NCI-H2081 treated with DMSO at 0.1 percent for 48 hours (cell line): ENCODE data around the gene HYAL1.

Source experiments
- DNase-seq: peaks from one replicate; lab custom pipeline; 2025; lab: John Stamatoyannopoulos, UW

Gene HYAL1

GRCh38 chr3:50334339-50335075, 31.1 kb upstream of the HYAL1 start:
- DNase-seq, result no peak

- DNase-seq, result no peak
Measured at GRCh38 chr3:50333744-50334328, 30.5 kb upstream of the HYAL1 start.

DNA sequence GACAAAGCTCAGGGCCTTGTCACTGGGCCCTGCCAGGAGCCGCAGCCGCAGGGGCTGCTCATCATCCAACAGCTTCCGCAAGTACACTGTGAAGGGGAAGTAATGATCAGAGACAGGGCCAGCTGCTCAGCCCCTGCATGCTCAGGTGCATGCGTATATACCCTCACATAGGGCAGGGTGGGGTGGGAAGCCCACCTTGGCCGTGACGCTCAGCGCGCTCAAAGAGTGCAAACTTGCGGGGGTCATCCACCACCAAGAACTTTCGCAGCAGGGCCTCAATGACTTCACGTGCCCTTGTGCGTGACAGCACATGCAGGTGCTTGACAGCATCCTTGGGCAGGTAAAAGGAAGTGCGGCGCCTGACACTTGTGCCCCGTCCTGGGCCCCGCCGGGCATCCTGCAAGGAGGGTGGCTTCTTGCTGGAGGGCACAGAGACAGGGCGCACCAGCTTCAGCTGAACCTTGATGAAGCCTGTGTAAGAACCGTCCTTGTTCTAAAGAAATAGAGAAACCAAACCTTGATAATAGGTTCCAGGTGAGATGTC, 28.1 kb upstream of the HYAL1 start:
- DNase-seq, result no peak

GRCh38 chr3:50330330-50330729, 27.0 kb upstream of the HYAL1 start:
- no peak for DNase-seq

GRCh38 chr3:50327943-50328691, 24.7 kb upstream of the HYAL1 start, which contains the start of gene TUSC2:
Gene TUSC2 (minus strand): TSS chr3:50328223. CDS start chr3:50328099, 124 bp downstream.
- peak; percentile 67 for DNase-seq

DNA sequence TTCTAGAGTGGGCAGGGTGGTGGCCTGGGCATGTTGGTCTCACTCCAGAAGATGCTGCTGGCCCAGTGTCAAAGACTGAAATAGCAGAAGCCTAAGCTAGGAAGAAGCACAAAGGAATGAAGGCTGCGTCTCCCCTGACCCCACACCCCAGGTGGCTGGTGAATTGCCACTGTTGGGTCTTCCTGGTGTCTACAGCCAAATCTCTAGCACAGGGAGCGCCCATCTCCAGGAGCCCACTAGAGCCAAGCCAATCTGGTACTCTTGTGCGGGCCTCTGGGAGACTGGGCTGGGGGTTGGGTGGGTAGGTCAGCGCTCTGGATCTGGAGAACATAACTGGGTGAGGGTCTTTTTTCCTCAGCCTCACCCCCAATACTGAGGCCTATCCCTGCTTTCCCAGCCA, 23.8 kb upstream of the HYAL1 start:
- no peak for DNase-seq

- no peak for DNase-seq
Measured at GRCh38 chr3:50326182-50326541, 22.8 kb upstream of the HYAL1 start.

GRCh38 chr3:50325497-50326181, 22.3 kb upstream of the HYAL1 start:
- DNase-seq, result no peak

DNA sequence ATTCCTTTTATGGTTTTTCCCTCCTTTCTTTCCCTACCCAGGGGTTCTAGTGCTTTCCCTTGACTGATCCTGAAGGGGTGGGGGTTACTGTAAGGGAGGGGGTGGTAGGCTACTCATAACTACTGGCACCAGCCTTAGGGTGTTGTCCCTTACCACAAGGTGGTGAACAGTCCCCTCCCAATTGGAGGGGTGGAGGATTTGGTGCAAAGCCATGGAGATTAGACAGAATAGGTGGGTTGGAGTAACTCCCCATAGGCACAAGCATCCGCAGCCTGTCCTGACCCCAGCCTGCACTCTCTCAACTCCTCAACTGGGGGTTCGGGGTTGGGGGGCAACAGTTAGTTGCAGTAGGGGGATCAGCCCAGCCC, 21.7 kb upstream of the HYAL1 start:
- no peak for DNase-seq

DNA sequence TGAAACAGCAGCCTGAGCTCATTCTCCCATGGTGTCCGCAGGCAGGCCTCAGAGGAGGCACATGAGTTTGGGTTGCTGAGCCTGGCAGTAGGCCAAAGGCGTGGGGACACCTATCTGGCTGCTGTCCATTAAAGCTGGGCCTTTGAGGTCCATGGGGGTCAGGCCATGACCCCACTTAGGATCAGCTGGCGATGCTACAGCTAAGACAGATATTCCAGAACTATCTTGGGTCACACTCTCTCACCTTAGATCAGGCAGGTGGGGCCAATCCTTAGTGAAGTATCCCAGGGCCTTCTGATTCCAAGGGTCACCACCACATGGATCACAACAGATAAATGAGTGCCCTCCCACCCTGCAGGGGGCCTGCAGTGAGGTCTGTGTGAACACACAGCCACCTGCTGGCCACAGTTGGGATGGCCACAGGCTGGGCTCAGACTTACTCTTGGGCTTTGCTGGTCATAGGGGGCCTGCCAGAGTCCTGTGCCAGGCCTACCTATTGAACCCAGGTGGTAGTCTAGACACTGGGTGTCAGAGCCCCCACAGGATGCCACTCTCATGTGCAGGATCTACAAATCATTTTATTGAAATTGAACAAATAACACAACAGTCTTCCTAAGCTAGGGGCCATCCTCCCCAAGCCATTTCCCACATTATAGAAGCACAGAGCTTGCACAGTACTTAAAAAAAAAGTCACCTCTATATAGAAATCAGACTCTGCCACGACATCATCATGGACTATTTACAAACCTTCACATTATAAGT, 21.2 kb upstream of the HYAL1 start:
- DNase-seq, result no peak

- no peak for DNase-seq
Measured at GRCh38 chr3:50323614-50324199, 20.3 kb upstream of the HYAL1 start.

GRCh38 chr3:50323092-50323600, 19.8 kb upstream of the HYAL1 start:
- DNase-seq, result no peak

DNA sequence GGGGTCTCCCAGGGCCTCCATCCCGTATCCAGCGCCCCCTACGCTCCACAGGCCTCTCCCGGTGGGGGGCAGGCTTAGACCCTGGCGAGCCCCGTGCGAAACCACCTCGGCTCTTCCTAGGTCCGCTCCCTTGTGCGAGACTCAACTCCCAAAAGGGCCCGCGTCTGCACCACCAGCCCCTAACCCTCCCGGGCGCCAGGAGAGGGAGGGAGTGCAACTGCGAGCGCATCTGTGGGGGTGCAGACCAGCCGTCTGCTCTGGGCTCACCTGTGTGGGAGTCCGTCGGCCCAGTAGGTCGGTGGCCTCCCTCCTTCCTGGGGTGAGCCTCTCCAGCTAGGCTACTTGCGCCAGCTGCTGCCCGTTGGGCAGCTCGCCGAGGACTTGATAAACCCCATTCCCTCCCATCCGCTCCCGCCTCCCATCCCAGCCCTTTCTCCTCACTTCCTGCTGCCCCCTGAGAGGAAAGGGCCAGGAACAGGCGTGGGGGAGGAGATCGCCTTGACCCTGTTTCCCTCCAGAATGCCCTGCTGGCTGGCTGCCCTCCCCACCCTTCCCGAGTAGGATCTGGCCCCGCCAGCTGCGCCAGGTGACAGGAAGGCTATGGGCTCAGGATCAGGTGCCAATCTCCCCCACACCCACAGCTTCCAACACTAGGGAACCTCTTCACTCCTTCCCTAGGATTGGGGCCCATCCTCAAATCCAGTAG, 19.2 kb upstream of the HYAL1 start, which contains the start of gene HYAL2:
HYAL2 (minus strand) TSS at position 360 of the 706 bp plus-strand sequence. CDS start 2,256 bp downstream, outside the sequence.
- DNase-seq, result no peak

DNA sequence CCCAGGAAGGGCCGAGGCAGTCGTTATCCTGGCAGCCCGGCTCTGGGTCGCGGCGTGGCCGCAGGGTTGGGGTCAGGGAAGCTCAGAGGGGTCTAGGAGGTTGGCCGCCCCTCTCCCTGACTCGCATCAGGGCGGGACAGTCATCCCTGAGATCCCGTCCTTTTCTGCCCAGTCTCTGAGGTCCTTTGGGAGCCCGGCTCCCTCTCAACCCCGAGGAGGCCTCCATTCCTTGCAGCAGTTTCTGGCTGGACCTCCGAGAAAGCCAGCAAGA, 18.7 kb upstream of the HYAL1 start:
- no peak for DNase-seq

DNA sequence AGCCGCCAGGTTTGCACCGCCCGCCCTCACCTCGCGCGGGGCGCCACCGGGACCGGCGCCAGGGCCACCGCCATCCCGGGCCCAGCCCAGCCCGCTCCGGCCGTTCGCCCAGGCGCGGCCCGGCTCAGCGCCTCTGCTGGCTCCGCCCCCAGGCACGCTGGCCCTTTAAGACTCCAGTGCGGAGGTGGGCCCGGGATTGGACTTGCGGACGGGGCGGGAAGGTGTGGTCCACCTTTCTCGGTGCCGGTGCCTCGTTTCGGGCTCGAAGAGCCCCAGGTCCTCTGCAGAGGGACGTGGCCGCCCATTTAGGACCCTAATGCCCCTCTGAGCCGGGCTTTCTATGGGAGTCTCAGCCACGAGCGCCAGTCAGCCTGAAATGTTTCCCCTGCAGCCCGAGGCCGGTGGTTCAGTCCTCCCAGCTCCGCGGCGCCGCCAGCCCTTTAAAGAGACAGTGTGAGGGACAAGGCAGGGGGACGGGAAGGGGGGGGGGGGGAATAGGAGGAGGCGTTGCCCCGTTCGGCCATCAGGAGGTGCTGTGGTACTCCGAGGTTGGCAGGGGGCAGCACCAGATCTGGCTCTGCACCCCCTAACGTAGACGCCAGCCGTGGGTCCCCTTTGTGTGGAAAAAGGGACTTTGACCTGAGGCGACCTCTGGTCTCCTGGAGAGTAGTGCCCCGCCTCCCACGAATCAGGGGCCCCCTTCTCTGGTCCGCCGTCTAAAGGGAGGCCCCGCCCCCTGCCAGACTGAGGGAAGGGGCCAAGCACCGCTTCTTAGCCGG, 18.2 kb upstream of the HYAL1 start:
- DNase-seq, result no peak

DNA sequence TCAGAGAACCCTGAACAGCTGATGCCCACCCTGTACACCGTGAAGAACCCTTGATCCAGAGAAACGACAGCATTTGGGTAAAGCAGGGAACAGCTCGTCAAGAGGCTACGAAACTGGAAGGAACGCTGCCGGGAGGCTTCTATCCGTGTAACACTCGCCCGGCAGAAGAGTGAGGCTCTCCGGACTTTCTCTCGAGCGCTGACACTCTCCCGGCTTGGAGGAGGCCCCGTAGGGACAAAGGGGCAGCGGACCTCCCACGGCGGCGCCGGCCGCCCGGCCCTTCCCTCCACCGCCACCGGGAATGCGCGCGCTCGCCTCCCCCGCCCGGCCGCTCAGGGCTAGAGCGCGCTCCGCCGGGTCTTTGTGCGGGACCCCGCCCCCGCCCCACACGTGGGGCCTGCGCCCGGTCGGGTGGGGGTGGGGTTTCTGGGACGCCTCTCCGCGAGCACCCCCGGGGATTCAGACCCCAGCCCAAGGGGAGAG, 17.5 kb upstream of the HYAL1 start:
- no peak for DNase-seq

DNA sequence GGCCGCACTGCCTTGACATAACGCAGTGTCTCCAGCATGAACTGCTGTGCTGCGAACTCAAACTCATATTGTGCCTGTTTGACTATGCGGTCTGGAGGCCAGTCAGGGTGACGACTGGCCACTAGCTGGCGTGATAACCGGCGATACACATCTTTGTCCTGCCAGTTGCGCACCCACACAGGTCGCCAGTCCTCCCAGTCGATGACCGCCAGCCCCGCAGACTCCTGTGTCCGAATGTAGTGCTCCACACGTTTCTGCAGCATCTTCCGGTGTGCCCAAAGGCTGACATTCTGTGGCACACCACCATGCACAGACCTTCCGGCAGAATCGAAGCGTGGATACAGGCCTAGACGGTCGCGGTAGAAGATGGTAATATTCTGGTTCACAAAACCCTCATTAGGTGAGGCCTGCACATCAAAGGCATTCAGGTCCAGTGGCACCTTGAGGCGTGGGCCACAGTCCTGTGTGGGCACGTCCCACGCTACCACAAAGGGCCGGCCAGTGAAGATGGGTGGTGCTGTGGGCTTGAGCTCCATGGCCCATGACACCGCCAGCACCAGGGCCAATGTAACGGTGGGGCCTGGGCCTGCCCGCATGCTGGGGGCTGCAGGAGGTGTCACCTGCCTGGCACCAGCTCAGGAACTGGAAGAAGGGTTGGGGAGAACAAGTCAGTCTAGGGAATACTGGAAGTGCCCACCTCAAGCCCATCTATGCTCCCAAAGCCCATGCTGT, 16.7 kb upstream of the HYAL1 start:
- DNase-seq, result no peak

GRCh38 chr3:50319181-50319893, 16.0 kb upstream of the HYAL1 start:
- no peak for DNase-seq
